Hematopoietic multipotent progenitor cell treated with erythropoietin and hydrocortisone succinate and interleukin-3 and kit ligand, for 17 days (in vitro differentiated cells): ENCODE measurements around the gene RRP7A.
"Not testable (repeated sequence)": the region's sequence is repeated elsewhere in the genome, so short reads cannot be mapped to it uniquely, and the experiment has no call there.

ENCODE experiments used
- DNase-seq: peaks from one replicate; pipeline ENCODE4 v3.0.0-alpha.2; 2015; ENCODE audit warnings: low spot score

The RRP7A gene

GRCh38 chr22:42495533-42496141 lies 24.0 kb downstream of the RRP7A start:
- not testable (repeated sequence) for DNase-seq

DNA sequence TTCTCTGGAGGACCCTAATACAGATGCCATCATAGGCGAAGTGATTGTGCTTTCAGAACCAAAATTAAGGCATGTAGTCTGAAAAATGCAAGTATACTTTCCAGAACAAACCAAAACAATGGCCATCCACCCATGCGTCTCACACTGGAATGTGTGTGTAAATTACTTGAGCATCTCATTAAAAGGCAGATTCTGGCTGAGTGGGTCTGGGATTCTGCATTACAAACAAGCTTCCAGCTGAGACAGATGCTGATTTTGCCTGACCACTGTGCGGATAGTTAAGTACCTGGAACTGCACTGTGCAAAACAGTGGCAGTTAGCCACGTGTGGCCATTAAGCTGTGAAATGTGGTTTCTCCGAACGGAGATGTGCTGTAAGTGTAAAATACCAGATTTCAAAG lies 26.2 kb downstream of the RRP7A start:
- DNase-seq = no peak

DNA sequence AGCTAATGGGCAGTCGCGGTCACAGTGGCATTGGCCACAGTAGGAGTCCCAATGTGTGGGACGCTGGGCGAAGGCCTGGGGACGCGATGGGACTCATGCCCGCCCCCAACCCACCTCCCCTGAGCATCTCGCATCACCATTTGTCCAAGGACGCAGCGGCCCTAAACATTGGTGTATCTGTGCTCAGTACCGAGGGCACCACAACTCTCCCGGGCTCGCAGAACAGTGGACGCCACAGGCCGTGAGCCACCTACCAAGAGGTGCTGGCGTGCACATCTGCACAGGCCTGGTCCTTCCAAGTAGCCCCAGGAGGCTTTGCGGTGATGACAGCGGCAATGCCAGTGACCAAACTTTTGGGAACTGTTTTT lies 27.3 kb downstream of the RRP7A start:
- no peak for DNase-seq

GRCh38 chr22:42490243-42490832 lies 29.3 kb downstream of the RRP7A start:
- DNase-seq = no peak

- no peak for DNase-seq
These were observed 30.6 kb downstream of the RRP7A start for GRCh38 chr22:42489000-42489399.

DNA sequence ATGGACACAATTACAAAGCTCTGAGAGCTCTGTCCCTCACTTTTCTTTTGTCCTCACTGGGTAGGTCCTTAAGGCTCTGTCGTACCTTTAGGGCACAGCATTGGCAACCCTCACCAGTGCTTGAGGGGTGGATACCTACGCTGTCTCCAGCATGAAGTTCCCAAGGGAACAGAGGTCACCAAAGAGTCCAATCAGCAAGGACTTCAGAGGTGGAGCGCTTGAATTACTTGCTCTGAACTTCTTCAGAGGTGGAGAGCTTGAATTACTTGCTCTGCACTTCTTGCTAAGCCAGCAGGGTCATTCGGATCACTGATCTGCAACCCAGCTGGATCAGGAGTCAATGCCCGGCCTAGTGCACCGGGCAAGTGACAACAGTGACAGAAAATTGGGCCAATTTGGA lies 35.1 kb downstream of the RRP7A start:
- DNase-seq = no peak

- DNase-seq = not testable (repeated sequence)
These were observed 35.9 kb downstream of the RRP7A start for GRCh38 chr22:42483610-42484223.

DNA sequence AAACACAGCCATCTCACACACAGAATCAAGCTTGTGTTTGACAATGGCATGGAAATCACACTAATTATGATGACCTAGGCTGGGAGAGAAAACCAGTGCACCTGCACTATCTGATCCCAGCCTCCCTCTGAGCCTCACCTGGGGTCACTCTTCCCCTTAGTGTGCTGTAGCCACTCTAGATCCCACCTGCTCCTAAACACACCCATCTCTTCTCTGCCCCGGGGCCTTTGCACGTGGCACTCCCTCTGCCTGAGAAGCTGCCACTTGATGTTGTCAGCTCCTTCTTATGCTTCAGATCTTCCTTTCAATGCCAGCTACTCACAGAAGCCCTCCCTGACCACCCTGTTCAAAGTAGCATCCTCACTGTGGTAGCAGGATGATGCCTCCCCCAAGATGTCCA lies 44.5 kb downstream of the RRP7A start:
- no peak for DNase-seq

DNA sequence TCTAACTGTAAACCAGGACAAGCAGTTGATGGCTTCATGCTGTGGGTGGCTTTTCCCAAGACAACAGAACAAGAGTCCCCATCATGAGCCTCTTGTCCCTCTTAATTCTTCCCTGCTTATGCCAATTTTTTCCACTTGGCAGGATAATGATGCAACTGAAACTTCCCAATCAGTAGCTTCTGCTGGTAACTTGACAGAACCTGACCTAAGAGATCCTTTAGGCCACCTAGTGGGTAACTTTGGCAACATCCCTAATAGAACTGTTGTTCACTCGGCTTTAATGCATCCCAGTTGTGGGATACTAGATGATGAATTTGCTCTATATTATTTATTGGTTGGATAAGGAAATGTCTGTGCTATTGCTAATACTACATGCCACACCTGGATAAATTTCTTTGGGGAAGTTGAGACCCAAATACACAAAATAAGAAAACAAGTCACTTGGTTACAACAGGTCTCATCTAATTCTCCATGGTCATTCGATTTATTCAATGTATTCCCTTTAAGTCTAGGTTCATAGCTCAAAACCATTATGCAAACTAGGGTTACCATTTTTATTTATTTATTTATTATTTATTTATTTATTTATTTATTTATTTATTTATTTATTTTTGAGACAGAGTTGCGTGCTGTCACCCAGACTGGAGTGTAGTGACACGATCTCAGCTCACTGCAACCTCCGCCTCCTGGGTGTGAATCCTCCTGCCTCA lies 46.0 kb downstream of the RRP7A start:
- DNase-seq = peak; percentile 23

DNA sequence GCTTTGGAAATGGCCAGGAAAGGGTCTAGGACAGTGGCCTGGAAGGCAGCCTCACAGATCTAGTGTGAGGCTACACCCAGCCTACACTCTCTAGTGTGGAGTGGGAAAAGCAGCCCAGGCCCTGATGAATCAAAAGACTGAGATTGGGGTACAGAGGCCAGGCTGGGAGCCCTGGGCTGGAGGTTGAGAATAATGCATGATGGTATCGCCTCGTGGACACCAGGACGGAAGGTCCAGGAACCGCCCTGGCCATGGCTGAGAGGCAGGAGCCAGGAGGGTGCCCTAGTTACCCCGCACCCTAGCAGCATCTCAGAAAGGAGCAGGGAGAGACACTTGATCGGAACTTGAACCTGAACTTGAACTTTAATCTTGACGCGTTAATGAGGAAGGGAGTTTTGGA lies 46.9 kb downstream of the RRP7A start:
- no peak for DNase-seq

- DNase-seq = no peak
These were observed 48.2 kb downstream of the RRP7A start for GRCh38 chr22:42471441-42471840.

DNA sequence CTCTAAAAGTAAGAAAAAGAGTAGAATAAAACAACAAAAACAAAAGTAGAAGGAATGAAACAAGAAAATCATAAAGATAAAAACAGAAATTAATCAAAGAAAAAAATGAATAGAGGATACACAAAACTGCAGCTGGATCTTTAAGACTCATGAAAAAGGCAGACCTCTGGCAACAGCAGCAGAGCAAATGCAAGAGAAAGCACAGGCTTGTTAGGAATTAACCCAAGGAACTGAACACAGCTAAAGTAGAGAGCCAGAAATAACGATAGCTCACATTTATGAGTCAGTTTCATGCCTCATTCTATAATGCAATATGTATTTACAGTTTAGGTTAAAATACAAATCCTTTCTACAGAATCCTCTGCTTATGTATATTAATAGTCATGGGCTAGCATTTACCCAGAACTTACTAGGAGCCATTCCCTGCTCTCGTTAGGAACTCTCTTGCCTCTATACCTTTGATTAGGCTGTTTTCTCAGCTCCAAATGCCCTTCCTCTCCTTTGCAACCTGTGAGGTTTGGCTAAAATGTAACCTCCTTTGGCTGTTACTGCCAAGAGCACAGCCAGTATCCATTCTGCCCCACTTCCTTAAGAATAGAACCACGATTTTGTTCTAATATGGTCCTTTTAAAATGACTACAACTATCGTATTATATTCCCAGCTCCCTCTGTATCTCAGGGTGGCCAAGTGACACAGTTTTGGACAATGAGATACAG lies 49.1 kb downstream of the RRP7A start:
- no peak for DNase-seq

DNA sequence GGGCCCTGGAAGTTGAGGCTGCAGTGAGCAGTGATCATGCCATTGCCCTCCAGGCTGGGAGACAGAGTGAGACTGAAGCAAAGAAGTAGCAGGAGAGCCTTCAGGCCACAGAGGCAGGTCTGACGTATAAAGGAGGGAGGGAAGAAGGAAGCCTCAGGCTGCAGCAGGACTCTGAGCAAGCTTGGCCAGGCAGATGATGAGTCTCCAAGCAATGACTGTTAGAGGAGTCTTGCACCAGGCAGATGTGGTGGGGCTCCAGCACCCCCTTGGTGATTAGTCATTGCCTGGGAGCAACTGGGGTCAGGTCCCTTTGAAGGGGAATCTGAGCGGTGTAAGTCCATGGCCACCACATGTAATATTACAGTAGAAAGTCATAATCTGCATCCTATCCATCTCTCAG lies 50.8 kb downstream of the RRP7A start:
- DNase-seq = no peak

- no peak for DNase-seq
These were observed 57.6 kb downstream of the RRP7A start for GRCh38 chr22:42462016-42462415.

- no peak for DNase-seq
These were observed 58.1 kb downstream of the RRP7A start for GRCh38 chr22:42461511-42461910.
